ENCODE data around the gene EREG.

The EREG gene, protein sequence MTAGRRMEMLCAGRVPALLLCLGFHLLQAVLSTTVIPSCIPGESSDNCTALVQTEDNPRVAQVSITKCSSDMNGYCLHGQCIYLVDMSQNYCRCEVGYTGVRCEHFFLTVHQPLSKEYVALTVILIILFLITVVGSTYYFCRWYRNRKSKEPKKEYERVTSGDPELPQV

DNA sequence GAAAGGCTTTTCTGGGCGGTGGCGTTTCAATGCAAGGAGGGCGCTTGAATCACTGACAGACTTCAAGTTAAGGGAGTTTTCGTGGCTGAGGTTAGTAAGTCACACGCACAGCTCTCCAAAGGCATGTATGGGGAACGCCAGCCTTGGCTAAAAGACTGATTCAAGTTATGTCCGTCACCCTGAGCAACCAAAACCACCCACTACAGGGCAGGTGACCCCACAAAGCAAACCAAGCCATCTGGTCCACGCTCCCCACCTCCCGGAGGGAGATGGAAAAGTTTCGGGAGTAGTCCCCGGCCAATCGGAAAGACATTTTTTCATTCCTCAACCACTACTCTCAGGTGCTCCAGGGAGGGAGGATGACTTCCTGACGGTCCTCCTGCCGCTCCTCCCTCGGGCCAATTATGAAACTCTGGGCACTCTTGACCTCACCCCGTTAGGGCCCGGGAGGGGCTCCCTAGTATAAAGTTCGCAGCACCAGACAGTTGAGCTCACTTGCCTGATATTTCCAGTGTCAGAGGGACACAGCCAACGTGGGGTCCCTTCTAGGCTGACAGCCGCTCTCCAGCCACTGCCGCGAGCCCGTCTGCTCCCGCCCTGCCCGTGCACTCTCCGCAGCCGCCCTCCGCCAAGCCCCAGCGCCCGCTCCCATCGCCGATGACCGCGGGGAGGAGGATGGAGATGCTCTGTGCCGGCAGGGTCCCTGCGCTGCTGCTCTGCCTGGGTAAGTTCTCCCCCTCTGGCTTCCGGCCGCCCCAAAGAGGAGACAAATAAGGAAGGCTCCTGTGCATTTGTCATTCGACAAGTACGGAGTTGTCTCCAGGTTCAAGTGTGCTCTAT is at the start of gene EREG:
EREG (plus strand) TSS at position 494 of the 840 bp plus-strand sequence; CDS start at position 658, 164 bp downstream.
- peak; percentile 18 for FAIRE-seq
- DNase-seq (ENCODE audit: extremely low spot score, insufficient read length, low read depth): no peak

DNA sequence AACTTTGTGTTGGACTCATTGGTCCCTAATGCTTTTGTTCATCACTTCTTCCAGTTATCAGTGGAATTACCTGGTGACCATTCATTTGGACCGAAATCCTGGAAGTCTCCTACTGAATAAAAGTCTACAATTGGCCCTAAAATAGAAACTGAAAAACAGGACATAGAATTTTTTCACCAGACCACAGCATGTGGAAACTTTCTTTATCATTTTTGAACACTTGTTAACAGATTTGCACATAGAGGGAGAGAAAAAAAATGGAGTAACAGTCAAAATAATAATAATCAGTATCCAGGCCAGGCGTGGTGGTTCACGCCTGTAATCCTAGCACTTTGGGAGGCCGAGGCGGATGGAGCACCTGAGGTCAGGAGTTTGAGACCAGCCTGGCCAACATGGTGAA is 49.6 kb upstream of the EREG start:
- DNase-seq (ENCODE audit: extremely low spot score, insufficient read length, low read depth) (no peak), FAIRE-seq (no peak)

DNA sequence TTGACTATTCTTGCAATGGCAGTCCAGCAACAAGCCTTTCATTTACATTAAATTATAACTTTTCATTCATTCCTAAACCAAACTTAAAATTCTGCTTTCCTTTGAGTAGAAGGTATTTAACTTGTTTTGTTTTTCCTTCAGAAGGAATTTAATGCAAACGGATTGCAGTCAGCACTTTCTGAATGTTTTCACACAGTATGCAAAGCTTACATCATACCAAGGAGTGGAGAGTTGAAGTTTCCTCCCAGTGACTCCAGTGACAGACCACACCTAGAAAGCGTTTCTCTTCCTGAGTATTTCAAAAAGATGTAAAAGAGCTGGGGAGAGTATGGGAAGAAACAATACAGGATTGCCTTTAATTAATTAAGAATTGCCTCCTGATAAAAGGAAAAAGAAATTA is 48.5 kb upstream of the EREG start:
- FAIRE-seq (no peak), DNase-seq (ENCODE audit: extremely low spot score, insufficient read length, low read depth) (no peak)

DNA sequence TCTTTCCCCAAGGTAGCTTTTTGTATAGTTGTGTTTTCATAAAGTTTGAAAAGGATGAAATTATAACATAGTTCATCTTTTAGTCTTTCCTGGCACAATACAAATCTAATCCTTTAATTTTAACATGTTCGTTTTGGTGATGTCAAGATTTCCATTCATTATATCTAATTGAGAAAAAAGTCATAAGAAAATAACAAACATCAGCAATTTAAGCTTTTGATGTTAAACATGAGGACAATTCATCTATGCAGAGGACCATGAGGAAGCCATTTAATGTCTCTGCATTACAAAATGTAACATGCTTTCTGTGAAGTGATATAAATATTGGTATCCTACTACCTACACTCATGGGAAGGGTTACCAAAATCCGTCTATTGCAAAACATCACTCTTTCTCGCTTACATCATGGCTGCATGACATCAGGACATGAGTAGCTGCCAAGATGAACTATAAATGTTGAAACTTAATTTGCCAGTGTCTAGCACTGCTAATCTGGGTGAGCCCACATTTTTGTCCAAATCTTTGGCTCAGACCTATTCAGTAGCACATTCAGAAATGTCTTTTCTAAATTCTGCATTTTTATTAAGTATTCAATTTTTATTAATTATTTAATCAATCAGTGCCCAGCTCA is 47.2 kb upstream of the EREG start:
- DNase-seq (ENCODE audit: extremely low spot score, insufficient read length, low read depth) (no peak), FAIRE-seq (no peak)

DNA sequence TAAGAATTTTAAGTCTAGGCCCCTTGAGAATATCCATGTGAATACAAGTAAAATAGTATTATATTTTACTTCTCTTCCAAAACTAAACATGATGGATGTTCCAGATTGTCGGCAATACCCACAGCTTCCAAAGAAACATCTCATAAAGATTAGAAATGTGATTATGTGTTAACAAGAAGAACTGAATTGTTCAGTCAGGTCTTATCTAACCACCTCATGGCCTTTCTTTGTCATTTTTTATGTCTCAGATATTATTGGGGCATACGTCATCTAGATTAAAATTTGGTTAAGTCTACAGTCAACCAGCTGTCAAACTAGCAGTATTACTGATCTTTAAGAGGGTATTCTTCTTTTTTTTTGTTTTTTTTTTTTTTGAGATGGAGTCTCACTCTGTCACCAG is 46.7 kb upstream of the EREG start:
- DNase-seq (ENCODE audit: extremely low spot score, insufficient read length, low read depth) (no peak), FAIRE-seq (no peak)

DNA sequence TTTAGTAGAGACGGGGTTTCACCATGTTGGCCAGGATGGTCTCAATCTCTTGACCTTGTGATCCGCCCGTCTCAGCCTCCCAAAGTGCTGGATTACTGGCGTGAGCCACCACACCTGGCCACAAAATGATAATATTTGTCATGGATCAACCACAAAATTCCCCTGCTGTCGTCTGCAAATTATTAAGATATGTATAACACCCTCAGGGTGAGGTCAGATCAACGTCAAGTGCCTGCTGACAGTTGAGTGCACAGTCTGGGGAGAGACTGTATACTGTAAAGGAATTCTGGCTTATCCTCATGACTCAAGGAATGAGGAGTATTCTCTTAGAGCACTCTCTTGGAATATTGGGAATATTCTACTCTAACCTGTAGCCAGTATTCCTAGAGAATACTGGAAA is 45.5 kb upstream of the EREG start:
- FAIRE-seq: no peak
- DNase-seq (ENCODE audit: extremely low spot score, insufficient read length, low read depth): no peak

DNA sequence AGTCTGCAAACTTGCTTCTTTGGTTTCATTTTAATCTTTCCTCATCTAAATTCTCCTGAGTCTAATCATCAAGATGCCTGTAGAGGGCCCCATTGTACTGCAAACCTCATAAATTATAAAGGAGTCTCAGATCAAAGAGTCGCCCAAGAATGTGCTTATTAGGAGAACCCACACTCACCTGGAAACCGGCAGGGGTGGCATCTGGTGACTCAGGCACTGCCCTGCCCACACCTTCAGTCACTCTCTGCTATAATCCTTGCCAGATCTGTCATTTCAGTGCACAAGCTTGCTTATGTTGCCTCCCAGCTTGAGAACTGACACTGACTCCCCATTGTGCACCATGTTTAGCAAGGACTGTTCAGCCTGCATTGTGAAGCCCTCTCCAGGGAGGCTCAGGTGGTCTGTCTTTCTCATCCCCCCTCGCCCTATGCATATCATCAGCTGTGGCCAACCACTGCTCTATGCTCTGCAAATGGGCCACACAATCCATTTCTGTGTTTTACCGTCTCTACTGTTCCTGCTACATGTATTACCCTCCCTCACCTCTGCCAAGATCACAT is 44.3 kb upstream of the EREG start:
- no peak for DNase-seq (ENCODE audit: extremely low spot score, insufficient read length, low read depth)
- FAIRE-seq: peak; percentile 68

DNA sequence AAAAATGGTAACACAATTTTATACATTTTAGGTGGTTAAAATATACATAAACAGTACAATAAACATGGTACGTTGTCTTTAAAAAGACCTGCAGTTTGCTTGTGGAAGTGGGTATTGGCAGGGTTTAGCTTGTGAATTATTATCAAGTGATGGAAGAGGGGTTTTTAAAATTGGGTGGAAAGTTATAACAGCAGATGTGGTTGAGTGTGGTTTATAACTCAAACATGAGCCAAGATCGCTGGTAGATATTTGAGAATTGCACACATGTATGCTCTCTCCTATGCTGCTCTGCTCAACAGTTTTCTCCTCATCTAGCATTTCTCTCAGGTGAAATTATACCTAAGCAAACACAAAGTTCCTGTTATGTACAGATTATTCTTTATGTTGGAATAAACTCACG is 42.6 kb upstream of the EREG start:
- DNase-seq (ENCODE audit: extremely low spot score, insufficient read length, low read depth): no peak
- FAIRE-seq: no peak

DNA sequence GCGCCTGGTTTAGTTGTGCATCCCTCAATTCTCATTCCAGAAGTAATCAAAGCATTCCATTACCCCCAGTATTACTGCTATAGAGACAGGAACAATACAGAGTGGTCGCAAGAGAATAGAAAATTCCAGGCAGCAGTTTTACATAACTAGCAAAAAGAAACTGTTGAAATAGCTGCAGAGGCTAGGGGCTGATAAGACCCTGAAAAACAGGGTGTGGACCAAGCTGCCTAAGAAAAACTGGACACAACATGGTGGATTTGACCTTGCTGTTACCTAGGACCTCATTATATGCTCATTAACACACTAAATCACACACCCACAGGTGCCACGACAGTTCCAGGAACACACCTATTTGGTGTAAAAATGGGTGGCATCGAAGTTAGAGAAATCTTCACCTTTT is 41.3 kb upstream of the EREG start:
- DNase-seq (ENCODE audit: extremely low spot score, insufficient read length, low read depth): no peak
- no peak for FAIRE-seq

DNA sequence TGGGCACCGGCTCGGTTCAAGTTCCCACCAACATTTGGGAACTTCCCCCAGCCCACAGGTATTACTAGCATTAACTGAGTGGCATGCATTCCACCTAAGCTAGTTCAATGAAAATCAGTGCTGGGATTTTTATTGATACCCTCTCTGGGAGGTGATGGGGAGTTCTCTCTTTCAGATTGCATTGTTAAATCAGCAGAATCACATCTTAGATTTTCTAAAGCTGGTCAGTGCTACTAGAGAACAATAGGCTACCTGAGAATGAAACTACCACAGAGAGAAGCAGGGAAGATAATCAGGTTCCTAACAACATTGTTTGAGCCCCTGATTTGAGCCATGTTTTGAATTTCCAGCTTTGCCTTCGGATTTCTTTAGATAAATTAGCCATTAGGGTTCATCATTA is 40.7 kb upstream of the EREG start:
- DNase-seq (ENCODE audit: extremely low spot score, insufficient read length, low read depth): no peak
- FAIRE-seq: no peak

DNA sequence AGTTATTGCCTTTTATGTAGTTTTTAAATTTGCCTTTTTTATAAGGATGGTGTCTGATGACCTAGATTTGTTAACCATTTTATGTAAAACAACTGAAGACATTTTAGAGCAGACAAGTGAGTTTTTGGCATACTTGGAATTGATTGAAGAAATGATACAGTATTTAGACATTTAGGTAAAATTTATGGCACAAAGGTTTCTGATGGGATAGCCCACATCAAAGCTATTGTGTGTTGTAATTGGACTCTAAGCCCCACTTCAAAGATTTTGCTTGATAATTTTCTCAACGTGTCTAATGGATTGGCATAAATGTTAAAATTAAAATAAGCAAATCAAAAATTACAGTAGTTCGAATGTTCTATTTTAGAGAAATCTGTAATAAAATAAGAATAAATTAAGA is 39.1 kb upstream of the EREG start:
- no peak for DNase-seq (ENCODE audit: extremely low spot score, insufficient read length, low read depth)
- no peak for FAIRE-seq

DNA sequence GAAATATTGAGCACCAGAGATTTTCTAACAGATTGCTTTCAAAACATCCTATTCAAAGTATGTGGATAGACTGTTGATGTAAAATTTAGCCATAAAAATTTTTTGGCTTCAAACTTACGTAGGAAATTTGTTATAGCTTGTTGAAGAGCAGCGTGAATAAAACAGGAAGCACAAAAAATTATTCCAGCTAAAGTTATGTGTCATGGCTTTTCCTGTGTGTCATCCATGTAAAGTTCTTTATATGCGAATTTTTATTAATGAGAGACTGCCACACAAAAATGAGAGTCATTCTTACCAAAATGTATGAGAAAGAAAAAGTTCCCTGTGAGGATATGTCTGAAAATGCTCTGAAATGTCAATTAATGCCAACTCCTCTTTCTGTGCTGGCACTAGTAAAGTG is 37.2 kb upstream of the EREG start:
- FAIRE-seq: no peak
- DNase-seq (ENCODE audit: extremely low spot score, insufficient read length, low read depth): no peak

DNA sequence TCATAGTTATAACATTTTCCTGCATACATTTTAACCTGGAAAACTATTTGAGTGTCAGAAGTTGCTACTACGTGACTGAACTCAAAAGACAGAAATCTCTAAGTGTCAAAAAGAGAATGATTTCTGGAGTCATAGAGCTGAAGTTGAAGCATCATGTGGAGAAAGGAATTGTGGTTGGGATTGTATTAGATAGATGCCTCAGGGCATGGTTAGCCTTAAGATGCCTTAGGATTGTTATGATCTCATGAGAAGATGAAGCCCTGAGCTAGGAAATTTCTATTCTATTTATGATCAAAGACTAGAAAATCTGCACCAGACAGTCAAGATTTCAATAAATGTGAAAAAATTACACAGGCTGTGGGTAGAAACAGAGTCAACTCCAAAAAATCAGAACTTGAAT is 36.4 kb upstream of the EREG start:
- no peak for DNase-seq (ENCODE audit: extremely low spot score, insufficient read length, low read depth)
- FAIRE-seq: no peak

DNA sequence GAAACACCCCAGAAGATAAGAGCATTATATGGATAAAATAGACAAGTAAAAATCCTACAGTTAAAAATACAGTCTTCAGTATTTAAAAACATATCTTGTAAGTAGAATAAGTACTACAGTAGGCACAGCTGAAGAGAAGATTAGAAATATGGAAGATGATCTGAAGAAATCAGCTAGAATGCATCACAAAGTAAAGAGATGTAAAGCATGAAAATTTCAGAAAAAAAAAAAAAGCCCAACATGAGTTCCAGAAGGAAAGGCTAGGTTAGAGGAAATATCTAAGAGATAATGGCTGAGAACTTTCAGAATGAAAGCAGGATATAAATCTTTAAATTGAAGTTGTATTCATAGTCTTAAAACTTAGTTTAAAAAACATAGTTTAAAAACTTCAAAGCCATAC is 35.6 kb upstream of the EREG start:
- DNase-seq (ENCODE audit: extremely low spot score, insufficient read length, low read depth): no peak
- no peak for FAIRE-seq

DNA sequence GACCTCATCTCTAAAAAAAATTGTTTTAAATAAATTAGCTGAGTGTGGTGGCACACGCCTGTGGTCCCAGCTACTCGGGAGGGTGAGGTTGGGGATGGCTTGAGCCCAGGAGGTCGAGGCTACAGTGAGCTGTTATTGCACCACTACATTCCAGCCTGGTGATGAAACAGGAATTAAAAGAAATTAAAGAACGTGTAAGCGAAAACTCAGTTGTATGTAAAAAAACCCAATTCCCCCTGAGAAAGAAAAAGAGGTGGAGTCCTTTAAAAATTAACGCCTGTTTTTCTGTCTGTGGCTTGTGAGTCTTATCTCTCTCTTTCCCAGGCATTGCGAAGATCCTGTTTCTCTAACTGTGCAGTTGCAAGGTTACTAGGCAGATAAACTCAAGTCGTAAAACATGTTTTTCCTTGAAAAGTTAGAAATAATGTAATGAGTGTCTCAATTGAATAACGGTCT is 34.6 kb upstream of the EREG start:
- no peak for DNase-seq (ENCODE audit: extremely low spot score, insufficient read length, low read depth)
- FAIRE-seq: no peak

DNA sequence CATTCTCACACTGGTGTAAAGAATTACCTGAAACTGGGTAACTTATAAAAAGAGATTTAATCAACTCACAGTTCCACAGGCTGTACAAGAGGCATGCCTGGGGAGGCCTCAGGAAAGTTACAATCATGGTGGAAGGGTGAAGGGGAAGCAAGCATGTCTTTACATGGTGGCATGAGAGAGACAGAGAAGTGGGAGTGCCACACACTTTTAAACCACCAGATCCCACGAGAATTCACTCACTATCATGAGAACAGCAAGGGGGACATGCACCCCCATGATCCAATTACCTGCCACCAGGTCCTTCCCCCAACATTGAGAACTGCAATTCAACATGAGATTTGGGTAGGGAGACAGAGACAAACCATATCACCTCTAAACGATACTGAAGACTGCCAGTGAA is 33.7 kb upstream of the EREG start:
- FAIRE-seq (no peak), DNase-seq (ENCODE audit: extremely low spot score, insufficient read length, low read depth) (no peak)

DNA sequence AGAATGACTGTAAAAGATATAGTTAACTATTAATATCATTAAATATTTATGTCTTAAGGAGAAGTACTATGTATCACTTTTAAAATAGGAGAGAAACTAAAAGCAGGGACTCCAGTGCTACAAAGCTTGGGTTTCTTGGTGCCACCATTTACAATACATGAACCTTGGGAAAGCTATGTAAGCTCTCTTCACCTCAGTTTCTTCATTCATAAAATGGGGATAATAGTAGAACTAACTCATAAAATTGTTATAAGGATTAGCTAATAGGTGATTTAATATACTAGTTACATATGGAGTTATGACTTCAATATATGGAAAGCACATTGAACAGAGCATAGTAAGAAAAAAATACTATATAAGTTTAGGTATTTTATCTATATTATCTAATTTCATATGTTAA is 33.0 kb upstream of the EREG start:
- no peak for DNase-seq (ENCODE audit: extremely low spot score, insufficient read length, low read depth)
- no peak for FAIRE-seq

DNA sequence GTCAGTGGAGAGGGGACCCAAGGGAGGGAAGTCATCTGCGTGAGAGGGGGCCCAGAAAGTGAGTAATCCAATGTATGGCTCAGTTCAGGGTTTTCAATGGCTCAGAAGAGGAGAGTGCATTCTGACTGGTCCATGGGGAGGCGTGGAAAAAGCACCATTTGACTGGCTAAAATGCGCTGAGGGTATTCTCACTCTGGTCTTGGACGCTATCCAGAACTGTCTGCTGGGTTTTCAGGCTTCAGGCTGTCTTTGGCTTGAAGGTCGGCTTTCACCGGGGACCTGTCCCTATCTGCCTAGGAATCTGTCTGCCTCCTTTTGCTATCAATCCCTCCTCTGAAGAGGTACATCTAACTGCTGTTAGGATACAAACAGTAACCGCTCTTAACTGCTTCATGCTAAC is 30.3 kb upstream of the EREG start:
- DNase-seq (ENCODE audit: extremely low spot score, insufficient read length, low read depth) (no peak), FAIRE-seq (no peak)

DNA sequence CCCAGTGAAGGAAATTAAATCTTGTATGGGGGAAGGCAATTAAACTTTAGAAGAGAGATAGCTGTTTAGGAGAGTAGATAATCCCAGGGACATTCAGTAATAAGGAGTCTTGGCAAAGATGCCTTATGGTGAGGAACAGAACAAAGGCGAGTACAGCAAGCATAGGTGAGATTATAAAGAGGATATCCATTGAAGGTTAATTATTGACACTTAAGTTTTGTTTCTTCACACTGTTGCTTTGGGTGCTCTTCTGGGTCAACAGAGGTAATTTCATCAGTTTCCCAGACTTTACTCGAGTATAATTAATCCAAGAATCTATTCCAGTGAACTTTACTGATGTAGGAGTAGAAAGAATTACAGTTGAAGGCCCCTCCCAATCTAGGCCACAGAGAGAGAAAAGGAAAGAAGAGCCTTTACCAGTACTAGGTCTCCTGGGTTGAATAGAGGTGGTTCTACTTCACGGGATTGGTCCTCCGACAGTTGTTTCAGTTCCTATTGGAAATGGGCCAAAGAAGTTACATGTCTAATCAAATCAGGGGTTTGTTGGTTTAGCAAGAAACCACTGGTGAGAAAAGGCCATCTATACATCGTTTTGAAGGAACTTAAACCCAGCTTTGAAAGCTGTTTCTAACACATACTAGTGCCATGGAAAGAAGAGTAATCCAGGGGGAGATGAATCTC is 29.5 kb upstream of the EREG start:
- peak; percentile 79 for FAIRE-seq
- DNase-seq (ENCODE audit: extremely low spot score, insufficient read length, low read depth): no peak

DNA sequence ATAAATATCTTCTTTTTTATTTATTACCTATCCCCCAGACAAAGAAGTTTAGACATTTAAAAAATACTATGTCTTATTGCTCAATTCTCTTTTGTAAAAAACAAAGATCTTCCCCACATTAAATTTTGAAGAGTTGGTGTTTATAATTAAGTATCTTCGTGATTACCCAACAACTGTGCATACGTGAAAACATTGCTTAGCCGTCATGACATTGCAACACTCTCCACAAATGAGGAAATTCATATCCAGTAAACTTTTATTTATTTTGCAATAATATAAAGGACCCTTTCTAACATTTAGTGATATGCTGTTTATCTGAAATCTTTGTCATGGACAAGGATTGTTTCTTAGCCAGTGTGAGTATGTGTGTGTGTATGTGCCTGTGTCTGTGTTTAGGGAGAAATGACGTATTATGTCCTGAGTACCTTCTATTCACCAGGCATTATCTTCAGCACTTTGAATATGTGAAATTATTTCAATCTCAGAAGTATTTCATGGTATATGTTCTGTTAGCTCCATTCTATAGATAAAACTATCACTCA is 26.1 kb upstream of the EREG start:
- FAIRE-seq (no peak), DNase-seq (ENCODE audit: extremely low spot score, insufficient read length, low read depth) (no peak)
